Activated CD8-positive, alpha-beta memory T cell treated with anti-CD3 and anti-CD28 coated beads, Interleukin-2, amount 50 U/mL, for 4 hours (primary cell): ENCODE results near the gene HS6ST2.
"Not testable (repeated sequence)": the region's sequence is repeated elsewhere in the genome, so short reads cannot be mapped to it uniquely, and the experiment has no call there.

Experiments
- DNase-seq: peaks from one replicate; pipeline ENCODE4 v3.0.0-alpha.2; 2020

The HS6ST2 gene

GRCh38 chrX:132933170-132933569, 25.3 kb downstream of the HS6ST2 start:
- DNase-seq: no peak

DNA sequence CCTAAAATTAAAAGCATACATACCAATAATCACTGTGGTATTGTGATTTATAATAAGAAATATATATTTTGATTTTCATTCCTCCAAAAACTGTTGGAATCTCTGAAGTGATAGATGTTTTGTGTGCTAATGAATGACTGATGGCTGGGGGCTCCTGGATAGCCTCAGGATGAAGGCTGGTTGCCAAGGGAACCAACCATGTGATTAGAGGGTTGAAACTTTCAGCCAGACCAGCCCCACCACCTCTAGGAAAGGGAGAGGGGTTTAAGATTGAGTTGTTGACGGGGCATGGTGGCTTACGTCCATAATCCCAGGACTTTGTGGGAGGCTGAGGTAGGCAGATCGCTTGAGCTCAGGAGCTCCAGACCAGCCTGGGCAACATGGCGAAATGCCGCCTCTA, 34.0 kb downstream of the HS6ST2 start:
- DNase-seq: no peak

DNA sequence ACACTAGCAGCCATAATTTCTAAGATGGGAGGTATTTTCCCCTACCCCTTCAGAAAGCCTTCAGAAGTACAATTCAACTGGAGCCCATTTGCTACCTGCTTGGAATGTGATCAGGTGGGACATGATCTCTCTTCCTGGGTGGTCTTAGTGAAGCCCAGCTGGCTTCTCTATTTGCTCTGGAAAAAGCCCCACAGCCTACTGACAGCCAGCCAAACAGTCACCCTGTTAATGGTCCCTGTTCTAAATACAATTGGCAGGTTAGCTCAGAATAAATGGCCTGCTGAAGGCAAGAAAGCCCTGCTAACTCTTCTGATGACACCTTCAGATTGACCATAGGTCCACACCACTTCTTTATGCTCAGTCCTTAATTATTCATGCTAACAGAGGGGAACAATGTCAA, 39.9 kb downstream of the HS6ST2 start:
- no peak for DNase-seq

GRCh38 chrX:132916349-132916748, 42.1 kb downstream of the HS6ST2 start:
- no peak for DNase-seq

GRCh38 chrX:132909643-132910042, 48.8 kb downstream of the HS6ST2 start:
- DNase-seq: no peak

GRCh38 chrX:132908891-132909290, 49.5 kb downstream of the HS6ST2 start:
- no peak for DNase-seq

DNA sequence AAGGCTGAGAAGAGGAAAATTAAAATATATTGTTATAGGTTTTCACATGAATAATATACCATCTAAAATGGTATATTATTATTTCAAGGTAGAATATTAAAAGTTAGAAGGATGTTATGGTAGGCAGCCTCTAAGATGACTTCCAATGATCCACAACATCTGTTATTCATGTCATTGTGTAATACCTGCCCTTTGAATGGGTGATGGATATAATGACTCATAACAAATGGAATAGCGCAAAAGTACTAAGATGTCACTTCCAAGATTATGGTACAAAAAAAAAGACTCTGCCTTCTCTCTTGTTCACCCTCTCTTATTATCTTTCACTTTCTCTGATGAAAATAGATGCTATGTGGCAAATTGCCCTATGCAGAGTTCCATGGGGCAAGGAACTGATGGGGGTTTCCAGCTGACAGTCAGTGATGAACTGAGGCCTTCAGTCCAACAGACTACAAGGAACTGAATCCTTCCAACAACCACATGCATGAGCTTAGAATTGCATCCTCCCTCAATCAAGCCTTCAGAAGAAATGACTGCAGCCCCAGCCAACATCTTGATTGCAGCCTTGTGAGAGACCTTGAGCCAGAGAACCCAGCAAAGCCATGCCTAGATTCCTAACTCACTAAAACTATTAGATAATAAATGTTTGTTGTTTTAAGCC, 57.7 kb downstream of the HS6ST2 start:
- DNase-seq: no peak

DNA sequence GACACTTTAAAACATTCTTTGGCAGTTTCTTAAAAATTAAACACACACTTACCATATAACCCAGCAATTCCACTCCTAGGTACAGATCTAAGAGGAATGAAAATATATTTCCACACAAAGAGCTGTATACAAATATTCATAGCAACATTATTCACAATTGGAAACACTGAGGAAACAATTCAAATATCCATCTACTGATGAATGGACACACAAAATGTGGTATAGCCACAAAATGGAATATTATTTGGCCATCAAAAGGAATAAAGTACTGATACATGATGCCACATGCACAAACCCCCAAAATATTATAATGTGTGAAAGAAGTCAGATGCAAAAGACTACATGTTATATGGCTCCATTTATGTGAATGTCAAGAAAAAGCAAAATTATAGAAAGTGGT, 70.9 kb downstream of the HS6ST2 start:
- DNase-seq: no peak

GRCh38 chrX:132883358-132883915, 75.0 kb downstream of the HS6ST2 start:
- DNase-seq: no peak

- not testable (repeated sequence) for DNase-seq
Observed at GRCh38 chrX:132880753-132881152, 77.7 kb downstream of the HS6ST2 start.

DNA sequence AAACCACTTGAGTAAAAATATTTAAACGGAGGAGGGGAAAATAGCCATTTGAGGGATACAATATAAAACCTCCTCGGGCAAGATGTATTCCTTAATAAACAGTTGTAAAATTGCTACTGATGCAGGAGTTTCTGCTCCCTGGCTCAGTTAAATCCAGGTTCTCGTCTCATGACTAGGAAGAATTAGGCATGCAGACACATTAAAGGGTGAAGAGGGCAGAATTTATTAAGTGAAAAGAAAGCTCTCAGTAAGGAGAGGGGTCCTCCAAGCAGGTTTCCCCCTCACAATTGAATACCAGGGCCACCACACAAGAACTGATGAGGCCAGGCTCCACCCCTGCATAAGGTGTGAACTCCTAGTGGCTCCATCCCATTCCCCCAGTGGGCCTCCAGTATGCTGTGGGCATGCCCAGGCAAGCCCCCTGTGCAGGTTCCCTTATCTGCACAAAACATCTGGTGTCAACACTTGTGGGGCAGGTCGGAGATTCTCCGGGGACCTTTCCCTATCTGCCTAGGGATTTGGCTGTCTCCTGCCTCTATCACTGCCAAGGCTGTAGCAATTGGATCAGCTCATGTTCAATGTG, 80.4 kb downstream of the HS6ST2 start:
- no peak for DNase-seq

DNA sequence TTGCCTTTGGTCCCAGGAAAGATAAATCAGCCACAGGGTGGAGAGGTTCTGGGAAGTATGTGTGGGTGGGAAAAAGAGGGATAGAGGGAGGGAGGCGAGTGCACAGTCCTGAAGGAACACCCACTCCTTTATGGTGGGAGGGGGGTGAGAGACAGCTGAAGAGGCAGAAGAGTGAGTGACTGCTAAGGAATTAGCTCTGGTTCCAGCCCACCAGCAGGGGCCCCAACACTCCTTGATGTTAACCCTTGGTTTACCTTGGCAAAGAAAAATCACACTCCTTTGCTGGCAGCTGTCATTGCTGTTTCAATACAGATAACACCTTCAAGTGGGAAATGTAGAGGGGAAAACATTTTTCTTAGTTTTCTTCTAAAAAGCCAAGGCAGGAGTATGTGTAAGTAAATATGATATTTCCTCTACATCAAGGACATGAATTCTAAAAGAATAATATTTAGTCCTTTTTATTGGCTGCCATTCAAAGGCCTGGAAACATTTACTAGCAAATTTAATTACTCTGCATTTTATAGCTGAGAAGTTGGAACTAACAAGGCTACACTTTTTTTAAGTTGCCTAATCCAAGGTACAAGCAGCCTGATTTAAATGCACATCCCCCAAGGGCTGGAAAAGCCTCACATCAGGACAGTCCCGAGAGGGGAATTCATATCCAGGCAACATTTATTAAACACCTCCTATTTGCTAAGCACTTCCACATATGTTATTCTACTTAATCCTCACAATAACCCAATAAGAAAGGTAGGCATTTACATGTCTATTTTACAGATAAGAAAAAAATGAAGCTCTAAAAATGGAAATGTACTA, 81.7 kb downstream of the HS6ST2 start:
- DNase-seq: no peak

GRCh38 chrX:132875650-132876522, 82.5 kb downstream of the HS6ST2 start:
- DNase-seq: no peak

DNA sequence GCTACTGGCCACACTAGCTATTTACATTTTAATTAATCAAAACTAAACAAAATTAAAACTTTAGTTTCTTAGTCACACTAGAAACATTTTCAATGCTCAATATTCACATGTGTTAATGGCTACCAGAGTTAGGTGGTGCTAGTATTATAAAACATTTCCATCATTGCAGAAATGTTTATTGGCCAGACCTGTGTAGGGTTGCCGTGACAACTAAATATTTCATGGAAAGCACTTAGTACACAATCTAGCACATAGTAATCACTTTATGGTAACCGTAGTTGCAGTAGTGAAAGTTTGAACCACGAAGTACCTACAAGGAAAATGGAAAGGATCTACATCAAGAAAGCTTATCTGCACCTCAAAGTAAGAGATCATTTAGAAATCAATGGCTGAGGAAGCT, 95.9 kb downstream of the HS6ST2 start:
- no peak for DNase-seq

- DNase-seq: no peak
Observed at GRCh38 chrX:132861076-132861475, 97.4 kb downstream of the HS6ST2 start.

DNA sequence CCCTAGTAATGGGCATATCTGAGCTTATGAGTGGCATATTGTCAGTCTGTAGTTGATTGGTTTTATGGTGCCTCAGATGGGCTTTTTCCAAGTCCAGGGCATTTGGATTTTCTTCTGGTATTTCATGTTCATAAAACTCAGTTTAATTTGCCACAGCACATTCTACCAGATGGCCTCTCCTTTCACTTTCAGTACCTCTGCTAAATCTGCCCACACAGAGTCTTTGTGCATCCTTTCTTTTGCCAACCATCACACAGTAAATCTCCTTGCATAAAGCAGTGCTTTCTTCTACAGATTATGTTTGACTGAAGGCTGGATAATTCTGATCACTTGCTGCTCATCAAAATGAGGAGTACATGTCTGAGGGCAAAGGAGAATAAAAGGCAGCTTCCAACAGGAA, 98.2 kb downstream of the HS6ST2 start:
- no peak for DNase-seq

GRCh38 chrX:132858018-132858417, 100.4 kb downstream of the HS6ST2 start:
- DNase-seq: no peak

- DNase-seq: no peak
Observed at GRCh38 chrX:132855780-132856341, 102.6 kb downstream of the HS6ST2 start.

GRCh38 chrX:132853040-132853439, 105.4 kb downstream of the HS6ST2 start:
- DNase-seq: no peak

- no peak for DNase-seq
Observed at GRCh38 chrX:132848296-132848970, 110.0 kb downstream of the HS6ST2 start.

- DNase-seq: no peak
Observed at GRCh38 chrX:132843363-132843762, 115.1 kb downstream of the HS6ST2 start.
